Activated naive CD8-positive, alpha-beta T cell treated with anti-CD3 and anti-CD28 coated beads, Interleukin-2, amount 10 ng/mL, durations not matched to agents 7 days and 5 days (primary cell): ENCODE measurements around the gene KIAA0232. TPM values are rescaled to one million over a fixed set of nuclear protein-coding genes. Genes with fewer than 3 reads are reported as not detected.
"Not testable (repeated sequence)": the region's sequence is repeated elsewhere in the genome, so short reads cannot be mapped to it uniquely, and the experiment has no call there.

ENCODE experiments used
- ATAC-seq: fragments of 150-1000 bp; cut with Tn5 transposase; one replicate; pipeline ENCODE4 v1.10.0; 2021; ENCODE audit warnings: low read depth, moderate library complexity
- POLR2A ChIA-PET: fragments of 350-600 bp; sonication (Branson Sonifier 250); formaldehyde crosslinking; loops from one replicate; lab custom pipeline; 2021; ENCODE audit warnings: antibody characterized with exemption; lab: Charles Lee
- DNase-seq: peaks from one replicate; pipeline ENCODE4 v3.0.0; 2021
- H3K27ac Mint-ChIP-seq: one replicate; pipeline ENCODE4 v1.8.0; 2022; ENCODE audit warnings: mild to moderate bottlenecking, mixed read lengths
- H3K27me3 Mint-ChIP-seq: one replicate; pipeline ENCODE4 v1.8.0; 2022; ENCODE audit warnings: mild to moderate bottlenecking, moderate library complexity, mixed read lengths
- H3K36me3 Mint-ChIP-seq: one replicate; pipeline ENCODE4 v1.8.0; 2021; ENCODE audit warnings: mild to moderate bottlenecking, mixed read lengths
- H3K4me1 Mint-ChIP-seq: one replicate; pipeline ENCODE4 v1.8.0; 2021; ENCODE audit warnings: mixed read lengths
- H3K4me3 Mint-ChIP-seq: one replicate; pipeline ENCODE4 v1.8.0; 2022; ENCODE audit warnings: mild to moderate bottlenecking, moderate library complexity, mixed read lengths
- H3K9me3 Mint-ChIP-seq: one replicate; pipeline ENCODE4 v1.8.0; 2021; ENCODE audit warnings: mixed read lengths
- total RNA-seq, 2 experiments: library from RNA; stranded (reverse); gene quantifications; one replicate each; pipeline ENCODE4 v1.2.3, GENCODE V29; 2021

Gene KIAA0232
- total RNA-seq, 2 experiments from 2014 or later, result 21.5 to 23.9 TPM

- Mint-ChIP-seq H3K36me3 (peaks cover 38% of the 10 kb centered on the region), H3K9me3 (peaks cover 4% of the 10 kb centered on the region), H3K4me3 (no peak overlapping the region), H3K4me1 (peaks cover 3% of the 10 kb centered on the region), H3K27ac (no peak overlapping the region), H3K27me3 (no peaks in the 10 kb centered on the region)
- POLR2A ChIA-PET, result no interaction called here
- DNase-seq, result no peak
- ATAC-seq, result no peak
Observed at GRCh38 chr4:6834867-6835266, 52.3 kb downstream of the KIAA0232 start.

GRCh38 chr4:6835616-6836015 lies 53.1 kb downstream of the KIAA0232 start:
- POLR2A ChIA-PET, H3K9me3 Mint-ChIP-seq, H3K27ac Mint-ChIP-seq, H3K27me3 Mint-ChIP-seq, H3K4me1 Mint-ChIP-seq, H3K4me3 Mint-ChIP-seq, ATAC-seq, DNase-seq: not testable (repeated sequence)
- H3K36me3 Mint-ChIP-seq, result peaks cover 36% of the 10 kb centered on the region

- H3K9me3 Mint-ChIP-seq, H3K27me3 Mint-ChIP-seq, POLR2A ChIA-PET: not testable (repeated sequence)
Observed at GRCh38 chr4:6837106-6837505, 54.6 kb downstream of the KIAA0232 start.

GRCh38 chr4:6839579-6839978 lies 57.1 kb downstream of the KIAA0232 start:
- no peak for ATAC-seq
- peaks cover 4% of the 10 kb centered on the region for H3K9me3 Mint-ChIP-seq
- H3K27ac Mint-ChIP-seq, result no peak overlapping the region
- H3K27me3 Mint-ChIP-seq, result no peaks in the 10 kb centered on the region
- no peak overlapping the region for H3K4me3 Mint-ChIP-seq
- DNase-seq, result no peak
- H3K36me3 Mint-ChIP-seq, result peaks cover 29% of the 10 kb centered on the region
- POLR2A ChIA-PET, result no interaction called here
- peaks cover 3% of the 10 kb centered on the region for H3K4me1 Mint-ChIP-seq

More at GRCh38 chr4:6837106-6837505, 54.6 kb downstream of the KIAA0232 start:
- H3K4me3 Mint-ChIP-seq, H3K4me1 Mint-ChIP-seq, DNase-seq, H3K27ac Mint-ChIP-seq, ATAC-seq: not testable (repeated sequence)
- peaks cover 28% of the 10 kb centered on the region for H3K36me3 Mint-ChIP-seq

GRCh38 chr4:6840062-6840976 lies 57.8 kb downstream of the KIAA0232 start:
- Mint-ChIP-seq H3K4me3 (no peak overlapping the region), H3K27ac (no peak overlapping the region), H3K36me3 (peaks cover 27% of the 10 kb centered on the region), H3K9me3 (peaks cover 4% of the 10 kb centered on the region), H3K4me1 (peaks cover 2% of the 10 kb centered on the region), H3K27me3 (no peaks in the 10 kb centered on the region)
- DNase-seq (no peak), ATAC-seq (no peak)
- POLR2A ChIA-PET, result no interaction called here

GRCh38 chr4:6845027-6845426 lies 62.5 kb downstream of the KIAA0232 start:
- no peak overlapping the region for H3K27ac Mint-ChIP-seq
- ATAC-seq (no peak), DNase-seq (no peak)
- H3K4me1 Mint-ChIP-seq, result peaks cover 3% of the 10 kb centered on the region
- H3K36me3 Mint-ChIP-seq, result peaks cover 27% of the 10 kb centered on the region
- no peaks in the 10 kb centered on the region for H3K9me3 Mint-ChIP-seq
- H3K27me3 Mint-ChIP-seq, result no peaks in the 10 kb centered on the region
- no peak overlapping the region for H3K4me3 Mint-ChIP-seq
- POLR2A ChIA-PET, result no interaction called here

GRCh38 chr4:6845574-6845973 lies 63.0 kb downstream of the KIAA0232 start:
- no peak overlapping the region for H3K4me3 Mint-ChIP-seq
- POLR2A ChIA-PET, result no interaction called here
- no peaks in the 10 kb centered on the region for H3K27me3 Mint-ChIP-seq
- no peak for DNase-seq
- no peak for ATAC-seq
- H3K36me3 Mint-ChIP-seq, result peaks cover 31% of the 10 kb centered on the region
- H3K4me1 Mint-ChIP-seq, result peaks cover 1% of the 10 kb centered on the region
- H3K27ac Mint-ChIP-seq, result no peak overlapping the region
- no peaks in the 10 kb centered on the region for H3K9me3 Mint-ChIP-seq

- Mint-ChIP-seq H3K36me3 (peaks cover 44% of the 10 kb centered on the region), H3K4me1 (peaks cover 1% of the 10 kb centered on the region), H3K4me3 (no peak overlapping the region), H3K9me3 (peaks cover 2% of the 10 kb centered on the region), H3K27ac (no peak overlapping the region), H3K27me3 (no peaks in the 10 kb centered on the region)
- no peak for ATAC-seq
- no peak for DNase-seq
- POLR2A ChIA-PET, result interaction anchor here (0.7 kb wide), 1 partner anchor 70 kb away, joined by 3 read pairs; no protein-coding TSS in a partner anchor
Observed at GRCh38 chr4:6847178-6847577, 64.7 kb downstream of the KIAA0232 start.

GRCh38 chr4:6848717-6849305 lies 66.3 kb downstream of the KIAA0232 start:
- ATAC-seq (no peak), DNase-seq (no peak)
- Mint-ChIP-seq H3K9me3 (peaks cover 12% of the 10 kb centered on the region), H3K36me3 (peaks cover 53% of the 10 kb centered on the region), H3K27me3 (no peaks in the 10 kb centered on the region), H3K4me3 (no peak overlapping the region), H3K4me1 (peaks cover 5% of the 10 kb centered on the region), H3K27ac (no peak overlapping the region)
- POLR2A ChIA-PET, result no interaction called here

- POLR2A ChIA-PET, result no interaction called here
- DNase-seq, result no peak
Observed at GRCh38 chr4:6849691-6850090, 67.2 kb downstream of the KIAA0232 start.

GRCh38 chr4:6851431-6851830 lies 68.9 kb downstream of the KIAA0232 start:
- Mint-ChIP-seq H3K27me3 (no peaks in the 10 kb centered on the region), H3K4me1 (peaks cover 12% of the 10 kb centered on the region), H3K4me3 (no peak overlapping the region), H3K27ac (no peak overlapping the region), H3K36me3 (peaks cover 51% of the 10 kb centered on the region), H3K9me3 (peaks cover 12% of the 10 kb centered on the region)
- POLR2A ChIA-PET, result no interaction called here
- ATAC-seq (no peak), DNase-seq (no peak)

More at GRCh38 chr4:6849691-6850090, 67.2 kb downstream of the KIAA0232 start:
- H3K4me3 Mint-ChIP-seq, result no peak overlapping the region
- peaks cover 10% of the 10 kb centered on the region for H3K4me1 Mint-ChIP-seq
- no peak for ATAC-seq
- peaks cover 54% of the 10 kb centered on the region for H3K36me3 Mint-ChIP-seq
- peaks cover 12% of the 10 kb centered on the region for H3K9me3 Mint-ChIP-seq
- H3K27ac Mint-ChIP-seq, result no peak overlapping the region
- H3K27me3 Mint-ChIP-seq, result no peaks in the 10 kb centered on the region

- Mint-ChIP-seq H3K9me3 (peaks cover 12% of the 10 kb centered on the region), H3K27me3 (no peaks in the 10 kb centered on the region), H3K27ac (no peak overlapping the region), H3K4me3 (no peak overlapping the region), H3K4me1 (peaks cover 13% of the 10 kb centered on the region), H3K36me3 (peaks cover 51% of the 10 kb centered on the region)
- POLR2A ChIA-PET, result no interaction called here
- ATAC-seq (no peak), DNase-seq (no peak)
Observed at GRCh38 chr4:6851962-6852361, 69.4 kb downstream of the KIAA0232 start.

GRCh38 chr4:6852582-6852981 lies 70.1 kb downstream of the KIAA0232 start:
- Mint-ChIP-seq H3K4me3 (no peak overlapping the region), H3K36me3 (peaks cover 55% of the 10 kb centered on the region), H3K27me3 (no peaks in the 10 kb centered on the region), H3K27ac (no peak overlapping the region), H3K4me1 (peaks cover 13% of the 10 kb centered on the region), H3K9me3 (peaks cover 12% of the 10 kb centered on the region)
- ATAC-seq (no peak), DNase-seq (no peak)
- POLR2A ChIA-PET, result no interaction called here
